22Rv1 (cell line): ENCODE measurements around the gene GAL3ST1.

Experiments
- H3K27ac ChIP-seq: fragments of 450-650 bp; 2 replicates; pipeline ENCODE4 v1.5.1; 2017
- ZFX ChIP-seq: fragments of 450-650 bp; IDR thresholded peaks from 2 replicates; pipeline ENCODE4 v1.6.1; 2017; ENCODE audit warnings: antibody characterized with exemption, borderline replicate concordance
- TF ChIP-seq, protein P1 (sequence below): fragments of 450-650 bp; IDR thresholded peaks from 2 replicates; pipeline ENCODE4 v1.5.1; 2017; ENCODE audit warnings: mild to moderate bottlenecking

Gene GAL3ST1

DNA sequence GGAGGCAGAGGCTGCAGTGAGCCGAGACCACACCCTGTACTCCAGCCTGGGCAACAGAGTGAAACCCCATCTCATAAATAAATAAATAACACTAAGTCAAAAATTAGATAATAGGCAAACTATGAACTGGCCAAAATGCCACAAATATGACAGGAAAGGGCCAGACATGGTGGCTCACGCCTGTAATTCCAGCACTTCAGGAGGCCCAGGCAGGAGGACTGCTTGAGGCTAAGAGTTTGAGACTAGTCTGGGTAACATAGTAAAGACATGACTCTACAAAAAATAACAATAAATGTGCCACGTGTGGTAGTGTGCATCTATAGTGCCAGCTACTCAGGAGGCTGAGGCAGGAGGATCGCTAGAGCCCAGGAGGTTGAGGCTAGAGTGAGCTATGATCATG lies 47.8 kb downstream of the GAL3ST1 start:
- TF ChIP-seq, protein P1, sequence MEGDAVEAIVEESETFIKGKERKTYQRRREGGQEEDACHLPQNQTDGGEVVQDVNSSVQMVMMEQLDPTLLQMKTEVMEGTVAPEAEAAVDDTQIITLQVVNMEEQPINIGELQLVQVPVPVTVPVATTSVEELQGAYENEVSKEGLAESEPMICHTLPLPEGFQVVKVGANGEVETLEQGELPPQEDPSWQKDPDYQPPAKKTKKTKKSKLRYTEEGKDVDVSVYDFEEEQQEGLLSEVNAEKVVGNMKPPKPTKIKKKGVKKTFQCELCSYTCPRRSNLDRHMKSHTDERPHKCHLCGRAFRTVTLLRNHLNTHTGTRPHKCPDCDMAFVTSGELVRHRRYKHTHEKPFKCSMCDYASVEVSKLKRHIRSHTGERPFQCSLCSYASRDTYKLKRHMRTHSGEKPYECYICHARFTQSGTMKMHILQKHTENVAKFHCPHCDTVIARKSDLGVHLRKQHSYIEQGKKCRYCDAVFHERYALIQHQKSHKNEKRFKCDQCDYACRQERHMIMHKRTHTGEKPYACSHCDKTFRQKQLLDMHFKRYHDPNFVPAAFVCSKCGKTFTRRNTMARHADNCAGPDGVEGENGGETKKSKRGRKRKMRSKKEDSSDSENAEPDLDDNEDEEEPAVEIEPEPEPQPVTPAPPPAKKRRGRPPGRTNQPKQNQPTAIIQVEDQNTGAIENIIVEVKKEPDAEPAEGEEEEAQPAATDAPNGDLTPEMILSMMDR, result no peak
- TF ChIP-seq ZFX, result no peak
- H3K27ac ChIP-seq, result no peak overlapping the region

DNA sequence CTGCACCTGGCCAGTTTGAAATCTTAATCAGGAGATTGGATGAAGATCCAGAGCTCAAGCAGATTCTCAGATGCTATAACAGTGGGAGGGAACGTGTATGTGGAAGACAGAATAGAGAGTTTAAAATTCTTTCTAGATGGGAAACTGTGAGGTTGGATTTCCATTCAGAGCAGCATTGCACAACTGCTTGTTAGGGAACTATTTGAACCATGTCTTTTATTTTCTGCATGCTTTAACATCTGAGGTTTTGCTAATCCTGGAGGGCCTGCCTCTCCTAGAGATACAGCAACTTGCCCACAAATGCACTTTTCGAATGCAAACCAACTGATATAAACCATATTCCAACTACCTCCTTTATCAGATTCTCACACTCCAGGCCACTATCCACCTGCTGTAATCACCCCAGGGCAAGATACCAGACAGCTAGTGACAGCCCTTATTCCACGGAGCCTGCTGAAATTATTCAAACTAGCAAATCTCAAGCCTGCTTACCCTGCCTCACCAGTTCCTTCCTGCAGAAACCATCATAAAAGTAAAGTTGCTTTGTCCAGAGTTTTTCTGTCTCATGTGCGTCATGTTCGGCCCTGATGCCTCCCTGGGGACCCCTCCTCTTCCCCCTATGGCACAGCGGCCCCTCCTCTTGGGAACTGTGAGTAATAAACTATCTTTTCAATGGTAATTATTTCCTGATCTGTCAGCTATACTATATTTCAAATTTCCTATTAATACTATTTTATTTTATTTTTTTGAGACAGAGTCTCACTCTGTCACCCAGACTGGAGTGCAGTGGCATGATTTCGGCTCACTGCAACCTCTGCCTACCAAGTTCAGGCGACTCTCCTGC lies 50.6 kb downstream of the GAL3ST1 start:
- no peak overlapping the region for H3K27ac ChIP-seq

DNA sequence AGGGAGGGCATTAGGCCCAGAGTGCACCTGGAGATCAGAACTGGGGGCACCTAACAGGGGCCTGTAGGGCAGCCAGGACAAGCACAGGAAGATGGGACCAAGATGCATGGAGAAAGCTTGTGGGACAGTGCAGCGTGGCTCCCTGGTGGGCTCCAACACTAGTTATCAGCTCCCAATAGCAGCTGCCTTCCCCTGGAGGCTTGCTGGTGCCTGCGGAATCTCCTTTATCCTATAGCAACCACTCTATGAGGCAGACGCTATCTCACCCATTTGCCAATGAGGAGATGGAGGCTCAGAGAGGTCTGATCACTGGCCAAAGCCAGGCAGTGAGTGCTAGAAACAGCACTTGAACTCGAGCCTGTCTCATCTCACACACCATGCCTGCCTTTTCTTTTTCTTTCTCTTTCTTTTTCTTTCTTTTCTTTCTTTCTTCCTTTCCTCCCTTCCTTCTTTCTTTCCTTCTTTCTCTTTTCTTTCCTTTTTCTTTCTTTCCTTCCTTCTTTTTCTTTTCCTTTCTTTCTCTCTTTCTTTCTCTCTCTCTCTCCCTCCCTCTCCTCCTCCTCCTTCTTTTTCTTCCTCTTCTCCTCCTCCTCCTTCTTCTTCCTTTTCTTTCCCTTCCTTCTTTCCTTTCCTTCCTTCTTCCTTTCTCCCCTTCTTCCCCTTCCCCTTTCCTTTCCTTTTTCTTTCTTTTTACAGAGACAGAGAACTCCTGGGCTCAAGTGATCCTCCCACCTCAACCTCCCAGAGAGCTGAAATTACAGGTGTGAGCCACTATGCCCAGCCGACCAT lies 52.9 kb downstream of the GAL3ST1 start:
- TF ChIP-seq ZFX, result no peak
- TF ChIP-seq, protein P1, result no peak
- H3K27ac ChIP-seq, result no peak overlapping the region

More for the DNA sequence above, 50.6 kb downstream of the GAL3ST1 start:
- no peak for TF ChIP-seq ZFX
- TF ChIP-seq, protein P1, result no peak

DNA sequence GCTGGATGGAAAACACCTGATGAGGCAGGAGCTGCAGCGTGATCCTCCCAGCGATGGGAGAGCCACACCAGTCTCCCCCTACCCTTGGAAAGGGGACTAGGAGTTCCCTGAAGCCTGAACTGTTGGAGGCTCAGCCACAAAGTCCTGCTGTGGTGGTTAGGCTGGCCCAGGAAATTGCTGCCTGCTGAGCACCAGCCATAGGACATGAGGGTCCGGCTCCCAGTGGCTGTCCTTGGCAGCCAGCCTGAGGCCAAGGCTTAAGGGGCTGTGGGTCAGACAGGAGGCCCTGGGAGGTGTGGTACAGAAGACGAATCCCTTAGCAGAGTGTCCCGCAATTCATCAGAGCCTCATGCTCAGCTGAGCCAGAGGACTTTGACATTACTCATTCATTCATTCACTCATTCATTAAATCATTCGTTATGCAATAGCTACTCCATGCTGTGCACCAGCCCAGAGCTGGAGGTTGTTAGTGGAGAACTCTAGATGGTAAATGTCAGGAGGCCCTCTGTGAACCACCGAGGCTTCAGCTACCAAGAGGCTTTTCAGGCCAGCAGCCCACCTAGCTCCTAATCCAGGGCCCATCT lies 54.5 kb downstream of the GAL3ST1 start:
- no peak overlapping the region for H3K27ac ChIP-seq
- TF ChIP-seq, protein P1, result no peak
- TF ChIP-seq ZFX, result no peak

DNA sequence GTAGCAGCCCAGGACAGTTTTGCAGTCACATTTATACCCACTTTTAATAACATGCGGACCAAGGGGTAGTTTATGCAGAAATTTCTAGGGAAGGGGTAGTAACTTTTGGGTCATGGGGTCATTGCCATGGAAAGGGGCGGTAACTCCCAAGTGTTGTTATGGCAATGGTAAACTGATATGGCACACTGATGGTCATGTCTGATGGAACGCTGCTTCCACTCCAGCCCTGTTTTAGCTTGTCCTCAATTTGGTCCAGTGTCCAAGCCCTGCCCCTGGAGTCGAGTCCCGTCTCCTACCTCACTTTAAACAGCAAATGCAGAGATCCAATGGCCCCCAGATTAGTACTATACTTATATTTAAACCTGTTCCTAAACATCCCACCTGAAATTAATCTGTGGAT lies 57.7 kb downstream of the GAL3ST1 start:
- TF ChIP-seq, protein P1, result no peak
- no peak for TF ChIP-seq ZFX
- no peak overlapping the region for H3K27ac ChIP-seq

DNA sequence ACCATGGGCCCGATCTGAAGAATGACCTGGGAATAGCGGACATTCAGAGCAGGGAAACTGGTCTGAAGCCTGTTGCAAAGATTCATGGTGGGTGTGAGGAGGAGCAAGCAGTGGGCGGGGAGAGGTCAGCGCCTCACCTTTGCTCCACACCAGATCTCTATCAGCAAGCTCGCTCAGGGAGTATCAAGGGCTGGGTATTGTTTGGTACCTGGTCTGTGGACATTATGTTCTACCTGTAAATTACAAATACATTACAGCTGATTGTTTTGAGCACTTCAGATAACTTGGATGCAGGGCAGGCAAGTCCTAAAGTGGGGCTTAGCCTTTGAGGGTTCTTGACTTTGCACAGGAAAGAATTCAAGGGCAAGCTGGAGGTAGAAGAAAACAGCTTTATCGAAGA lies 58.2 kb downstream of the GAL3ST1 start:
- no peak overlapping the region for H3K27ac ChIP-seq
- TF ChIP-seq ZFX, result no peak
- TF ChIP-seq, protein P1, result no peak
